HG03025 (cell line): ENCODE data around the gene ULBP3.
"Not testable (repeated sequence)": the region's sequence is repeated elsewhere in the genome, so short reads cannot be mapped to it uniquely, and the experiment has no call there.

Experiments used
- ATAC-seq: cut with Tn5 transposase; IDR thresholded peaks from one replicate; pipeline ENCODE4 v1.9.1; 2021; ENCODE audit warnings: mild to moderate bottlenecking, moderate library complexity; ENCODE audit not compliant: unreplicated experiment, low FRiP score

Gene ULBP3

DNA sequence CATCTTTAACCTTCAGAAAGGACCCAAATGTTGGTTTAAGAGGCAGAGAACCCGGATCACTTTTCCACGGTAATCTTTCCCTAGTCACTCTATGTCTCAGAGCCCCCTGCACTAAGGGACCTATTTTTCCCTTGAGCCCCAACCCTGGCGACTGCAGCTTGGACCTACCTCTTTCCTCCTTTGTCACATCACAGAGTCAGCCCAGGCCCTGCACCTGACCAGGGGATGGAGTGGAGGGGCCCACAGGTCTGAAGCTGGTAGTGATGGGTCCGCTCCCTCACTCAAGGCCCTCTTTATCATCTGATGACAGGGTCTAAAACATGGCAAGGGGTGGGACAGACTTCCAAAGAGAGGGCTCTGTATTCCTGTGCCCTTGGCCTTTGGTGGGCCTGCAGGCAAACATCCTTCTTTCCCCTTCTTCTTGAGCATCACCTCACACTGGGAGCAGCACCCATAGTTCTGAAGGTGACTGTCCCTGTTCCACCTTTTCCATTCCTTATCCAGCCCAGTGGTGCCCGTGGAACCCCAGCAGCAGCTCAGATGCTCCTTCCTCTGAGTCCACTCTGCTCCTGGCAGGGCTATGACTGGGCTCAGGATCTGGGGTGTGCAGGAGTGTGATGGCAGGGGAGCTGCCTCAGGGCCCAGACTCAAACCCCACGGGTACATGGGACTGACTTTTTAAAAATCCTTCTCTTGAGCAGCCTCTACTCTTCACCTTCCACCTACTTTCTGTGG, 49.9 kb downstream of the ULBP3 start:
- ATAC-seq, result no peak

- ATAC-seq, result not testable (repeated sequence)
Observed at GRCh38 chr6:150017186-150017521, 51.8 kb downstream of the ULBP3 start.

DNA sequence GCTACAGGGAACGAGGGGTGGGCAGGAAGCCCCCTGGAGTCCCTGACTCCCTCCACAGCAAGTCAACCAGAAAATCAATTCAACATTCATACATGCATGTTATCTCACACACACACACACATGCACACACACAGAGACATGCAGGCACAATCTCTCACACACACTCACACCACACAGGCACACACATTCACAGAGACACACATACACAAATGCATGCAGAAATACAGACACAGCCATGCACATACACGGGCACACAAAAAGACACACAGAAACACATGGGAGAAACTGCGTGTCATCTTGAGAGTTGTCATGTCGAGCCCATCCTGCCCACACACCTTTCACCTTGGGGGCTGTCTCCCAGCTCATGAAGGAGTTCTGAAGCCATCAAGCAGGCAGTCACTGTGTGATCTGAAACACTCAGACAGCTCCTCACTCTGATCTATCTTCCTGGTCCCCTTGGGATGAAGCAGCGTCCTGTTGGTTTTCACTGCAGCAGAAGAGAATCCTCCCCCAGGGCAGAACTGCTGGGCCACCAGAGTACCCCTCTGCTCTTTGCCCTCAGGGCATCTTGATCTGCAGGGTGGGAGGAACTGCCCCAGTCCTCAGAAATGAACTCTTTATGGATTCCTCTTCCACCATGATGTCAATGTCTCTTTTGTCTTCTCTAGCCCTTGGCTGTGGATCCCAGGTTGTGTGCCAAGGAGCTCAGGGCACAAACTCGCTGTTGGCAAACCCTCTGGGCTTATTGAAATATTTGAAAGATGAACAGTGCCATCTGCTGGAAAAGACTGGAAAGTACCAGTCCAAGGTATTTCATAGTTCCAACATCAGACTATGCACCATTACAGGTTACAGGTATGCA, 52.4 kb downstream of the ULBP3 start:
- ATAC-seq, result no peak

GRCh38 chr6:150015281-150016001, 53.5 kb downstream of the ULBP3 start:
- not testable (repeated sequence) for ATAC-seq

GRCh38 chr6:150014623-150015280, 54.2 kb downstream of the ULBP3 start:
- ATAC-seq, result not testable (repeated sequence)

DNA sequence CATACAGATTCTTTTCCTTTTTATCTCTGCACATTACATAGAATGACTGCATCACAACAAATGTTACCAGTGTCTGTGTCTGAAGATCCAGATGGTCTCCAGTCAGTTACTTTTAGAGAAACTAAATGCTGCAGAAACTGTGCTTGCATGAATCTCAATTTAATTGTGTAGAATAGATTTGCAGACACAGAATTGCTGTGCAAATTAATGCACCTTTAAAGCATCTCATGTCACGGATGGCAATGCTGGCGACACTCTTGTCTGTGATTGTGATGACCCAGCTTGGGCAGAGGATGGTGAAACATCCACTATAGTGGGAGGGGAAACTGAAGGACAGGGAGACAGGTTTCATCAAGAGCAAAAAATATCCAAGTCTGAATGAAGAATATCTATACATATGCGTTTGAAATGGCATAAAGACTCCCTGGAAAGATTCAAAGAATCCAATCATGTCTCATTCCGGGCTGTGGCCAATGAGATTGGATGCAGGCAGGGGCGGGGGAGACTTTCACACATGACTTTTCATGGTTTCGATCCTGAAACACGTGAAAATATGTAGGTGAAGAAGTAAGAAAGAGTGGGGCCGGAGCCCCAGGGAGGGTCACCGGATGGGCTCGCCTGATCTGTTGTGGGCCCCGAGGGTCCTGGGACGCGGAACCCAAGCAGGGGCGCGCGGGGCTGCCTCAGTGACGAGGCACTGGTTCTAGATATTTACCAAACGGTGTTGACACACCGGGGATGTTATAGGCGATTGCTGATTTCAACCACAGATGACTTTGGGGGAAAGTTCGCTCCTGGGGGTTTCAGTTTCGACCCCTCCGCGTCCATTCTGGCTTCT, 54.9 kb downstream of the ULBP3 start:
- ATAC-seq, result not testable (repeated sequence)

GRCh38 chr6:150012846-150013784, 55.8 kb downstream of the ULBP3 start:
- not testable (repeated sequence) for ATAC-seq
